SK-N-SH (cell line): ENCODE results near the gene SGPP2.

Source experiments
- CHD2 ChIP-seq: fragments of 150-350 bp; IDR thresholded peaks from 2 replicates; pipeline ENCODE4 v1.6.1; 2018; ENCODE audit warnings: low read length; ENCODE audit not compliant: partially characterized antibody
- CTCF ChIP-seq: fragments of 200-600 bp; sonication (generic); IDR thresholded peaks from 2 replicates; pipeline ENCODE4 v1.6.1; 2017; ENCODE audit warnings: antibody characterized with exemption, mild to moderate bottlenecking, moderate library complexity
- ELF1 ChIP-seq: IDR thresholded peaks from 2 replicates; pipeline ENCODE4 v1.4.0; 2012
- EP300 ChIP-seq, 2 experiments: IDR thresholded peaks; 2 replicates each; pipeline versions ENCODE4 v1.4.0 to v1.6.1; 2012; ENCODE audit warnings: borderline replicate concordance in 1 of 2, low read depth in 1 of 2, low read length in 1 of 2
- EZH2phosphoT487 ChIP-seq: fragments of 200-600 bp; sonication (generic); IDR thresholded peaks from 2 replicates; pipeline ENCODE4 v1.6.1; 2017; ENCODE audit warnings: low read depth, mixed run types, mild to moderate bottlenecking, antibody characterized with exemption, moderate library complexity, borderline replicate concordance
- FOXM1 ChIP-seq: IDR thresholded peaks from 2 replicates; pipeline ENCODE4 v1.4.0; 2012; ENCODE audit warnings: low read depth, mild to moderate bottlenecking
- GABPA ChIP-seq: IDR thresholded peaks from 2 replicates; pipeline ENCODE4 v1.4.0; 2012; ENCODE audit warnings: low read depth, mild to moderate bottlenecking
- MAX ChIP-seq: IDR thresholded peaks from 2 replicates; pipeline ENCODE4 v1.4.0; 2012; ENCODE audit warnings: low read depth
- MEF2A ChIP-seq: IDR thresholded peaks from 2 replicates; pipeline ENCODE4 v1.4.0; 2012; ENCODE audit warnings: low read depth, borderline replicate concordance
- POLR2AphosphoS5 ChIP-seq: IDR thresholded peaks from 2 replicates; pipeline ENCODE4 v1.6.1; 2012; ENCODE audit warnings: low read depth, low read length
- RXRA ChIP-seq: IDR thresholded peaks from 2 replicates; pipeline ENCODE4 v1.4.0; 2012; ENCODE audit warnings: low read depth, mild to moderate bottlenecking, borderline replicate concordance
- TAF1 ChIP-seq: IDR thresholded peaks from 2 replicates; pipeline ENCODE4 v1.6.1; 2012; ENCODE audit warnings: low read depth, mild to moderate bottlenecking, low read length, moderate library complexity, borderline replicate concordance
- USF1 ChIP-seq: IDR thresholded peaks from 2 replicates; pipeline ENCODE4 v1.4.0; 2012; ENCODE audit warnings: low read depth, borderline replicate concordance
- TF ChIP-seq, protein P1 (sequence below): IDR thresholded peaks from 2 replicates; pipeline ENCODE4; 2012

DNA sequence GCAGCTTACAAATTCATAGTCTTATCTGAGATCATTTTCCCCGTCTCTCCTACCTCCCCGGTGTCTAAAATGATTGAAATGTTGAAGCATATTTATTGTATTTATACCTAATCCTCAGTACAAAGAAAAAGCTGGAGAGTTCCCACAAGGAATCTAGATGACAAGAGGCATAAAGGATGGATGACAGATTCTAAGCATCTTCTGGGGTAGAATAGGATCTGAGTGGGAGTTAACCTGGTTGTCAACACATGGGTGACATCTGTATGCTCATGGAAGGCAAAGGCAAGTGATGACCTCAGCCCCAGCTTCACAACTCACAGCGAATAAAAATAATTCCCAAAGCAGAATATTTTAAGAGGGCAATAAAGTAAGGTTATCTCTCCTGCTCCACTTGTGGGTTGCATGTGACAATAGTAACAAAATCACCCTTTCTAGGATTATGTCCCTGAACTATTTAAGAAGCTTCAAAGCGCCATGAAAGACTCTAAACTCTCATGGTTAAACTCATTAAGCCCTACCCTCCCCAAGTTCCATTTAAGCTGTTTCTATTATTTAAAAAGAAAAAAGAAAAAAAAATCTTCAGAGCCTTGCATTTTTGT is 32.2 kb downstream of the SGPP2 start:
- TF ChIP-seq CHD2 (no peak), USF1 (no peak), MAX (no peak), EP300 (IDR thresholded peaks at IDR 0.05; ENCODE audit: borderline replicate concordance in 1 of 2, low read depth in 1 of 2, low read length in 1 of 2) (no peak), ELF1 (no peak), EZH2phosphoT487 (no peak), POLR2AphosphoS5 (no peak), CTCF (no peak), FOXM1 (no peak), GABPA (no peak), RXRA (no peak), TAF1 (no peak), MEF2A (no peak)
- TF ChIP-seq, protein P1, sequence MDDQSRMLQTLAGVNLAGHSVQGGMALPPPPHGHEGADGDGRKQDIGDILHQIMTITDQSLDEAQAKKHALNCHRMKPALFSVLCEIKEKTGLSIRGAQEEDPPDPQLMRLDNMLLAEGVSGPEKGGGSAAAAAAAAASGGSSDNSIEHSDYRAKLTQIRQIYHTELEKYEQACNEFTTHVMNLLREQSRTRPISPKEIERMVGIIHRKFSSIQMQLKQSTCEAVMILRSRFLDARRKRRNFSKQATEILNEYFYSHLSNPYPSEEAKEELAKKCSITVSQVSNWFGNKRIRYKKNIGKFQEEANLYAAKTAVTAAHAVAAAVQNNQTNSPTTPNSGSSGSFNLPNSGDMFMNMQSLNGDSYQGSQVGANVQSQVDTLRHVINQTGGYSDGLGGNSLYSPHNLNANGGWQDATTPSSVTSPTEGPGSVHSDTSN, result no peak
